GM18907 (cell line): Measurements from ENCODE around the gene PLA2G2F.

Experiments used
- ATAC-seq: cut with Tn5 transposase; IDR thresholded peaks from one replicate; pipeline ENCODE4 v1.9.1; 2021; ENCODE audit warnings: mild to moderate bottlenecking, moderate library complexity; ENCODE audit not compliant: unreplicated experiment

Gene PLA2G2F

DNA sequence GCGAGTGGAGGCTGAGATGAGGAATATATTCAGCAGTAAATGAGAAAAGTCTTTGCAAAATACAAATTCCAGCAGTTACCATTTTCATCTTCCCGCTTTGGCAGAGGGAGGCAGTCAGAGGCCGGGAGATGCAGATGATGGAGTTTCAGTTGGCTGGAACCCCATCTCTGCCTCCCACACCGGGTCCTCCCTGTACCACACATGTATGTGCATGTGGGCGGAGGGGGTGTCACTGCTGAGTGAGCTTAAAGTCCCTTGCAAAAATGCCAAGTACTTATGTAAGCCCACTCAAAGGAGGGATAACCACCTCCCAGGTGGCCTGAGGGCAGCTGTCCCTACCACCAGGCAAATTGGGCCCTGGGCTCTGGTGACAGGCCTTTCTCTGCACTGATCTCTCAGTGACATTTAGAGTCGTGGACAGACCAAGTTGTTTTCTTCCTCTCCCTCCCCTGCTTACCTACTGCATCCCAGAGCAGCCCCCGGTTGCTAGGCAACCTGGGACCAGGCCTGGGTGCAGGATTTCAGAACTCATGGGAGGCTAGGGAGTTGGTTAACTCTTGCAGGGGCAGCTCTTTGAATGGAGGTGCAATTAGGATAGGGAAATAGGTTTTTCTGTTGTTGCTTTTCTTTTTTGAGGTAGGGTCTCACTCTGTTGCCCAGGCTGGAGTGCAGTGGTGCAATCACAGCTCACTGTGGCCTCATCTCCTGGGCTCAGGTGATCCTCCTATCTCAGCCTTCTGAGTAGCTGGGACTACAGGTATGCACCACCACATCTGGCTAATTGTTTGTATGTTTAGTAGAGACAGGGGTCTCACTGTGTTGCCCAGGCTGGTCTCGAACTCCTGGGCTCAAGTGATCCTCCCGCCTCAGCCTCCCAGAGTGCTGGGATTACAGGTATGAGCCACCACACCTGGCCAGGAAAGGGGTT, 29.7 kb downstream of the PLA2G2F start:
- ATAC-seq, result no peak

GRCh38 chr1:20169932-20170331, 30.8 kb downstream of the PLA2G2F start:
- no peak for ATAC-seq

DNA sequence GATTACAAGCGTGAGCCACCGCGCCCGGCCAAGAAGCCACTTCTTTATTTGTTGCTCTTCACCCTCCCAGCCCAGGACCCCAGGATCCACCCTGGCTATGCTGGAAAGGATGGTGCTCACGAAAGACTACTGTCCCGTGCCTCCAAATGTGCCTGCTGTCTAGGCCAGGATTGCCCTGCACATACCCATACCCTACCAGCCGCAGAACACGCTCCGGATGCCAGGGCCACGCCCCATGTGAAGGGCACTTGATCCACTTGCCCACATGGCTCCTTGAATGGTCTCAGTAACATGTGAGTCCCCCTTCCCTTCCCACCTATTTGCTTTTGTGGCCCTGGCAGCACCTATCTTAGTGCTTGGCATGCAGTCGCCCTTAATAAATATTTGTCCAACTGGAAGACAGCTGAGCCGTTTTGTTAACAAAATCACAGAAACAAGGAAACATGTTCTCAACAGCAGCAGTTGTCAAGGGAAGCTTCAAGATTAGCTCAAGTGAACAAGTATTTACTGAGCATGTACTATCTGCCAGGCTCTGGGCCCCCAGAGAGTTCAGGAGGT, 33.0 kb downstream of the PLA2G2F start:
- ATAC-seq, result no peak

- ATAC-seq, result no peak
Measured at GRCh38 chr1:20174937-20175666, 36.0 kb downstream of the PLA2G2F start.

- ATAC-seq, result no peak
Measured at GRCh38 chr1:20178634-20179370, 39.7 kb downstream of the PLA2G2F start.

DNA sequence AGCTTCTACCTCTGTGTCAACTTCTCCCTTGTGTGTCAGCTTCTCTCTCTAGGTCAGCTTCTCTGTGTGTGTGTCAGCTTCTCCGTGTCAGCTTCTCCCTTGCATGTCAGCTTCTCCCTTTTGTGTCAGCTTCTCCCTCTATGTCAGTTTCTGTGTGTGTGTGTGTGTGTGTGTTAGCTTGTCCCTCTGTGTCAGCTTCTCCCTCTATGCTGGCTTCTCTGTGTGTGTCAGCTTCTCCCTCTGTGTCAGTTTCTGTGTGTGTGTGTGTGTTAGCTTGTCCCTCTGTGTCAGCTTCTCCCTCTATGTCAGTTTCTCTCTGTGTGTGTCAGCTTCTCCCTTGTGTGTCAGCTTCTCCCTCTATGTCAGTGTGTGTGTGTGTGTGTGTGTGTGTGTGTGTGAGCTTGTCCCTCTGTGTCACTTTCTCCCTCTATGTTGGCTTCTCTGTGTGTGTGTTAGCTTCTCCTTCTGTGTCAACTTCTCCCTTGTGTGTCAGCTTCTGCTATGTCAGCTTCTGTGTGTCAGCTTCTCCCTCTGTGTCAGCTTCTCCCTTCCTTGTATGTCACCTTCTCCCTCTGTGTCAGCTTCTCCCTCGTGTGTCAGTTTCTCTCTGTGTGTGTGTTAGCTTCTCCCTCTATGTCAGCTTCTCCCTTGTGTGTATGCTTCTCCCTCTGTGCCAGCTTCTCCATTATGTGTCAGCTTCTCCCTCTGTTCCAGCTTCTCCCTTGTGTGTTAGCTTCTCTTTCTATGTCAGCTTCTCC, 40.4 kb downstream of the PLA2G2F start:
- no peak for ATAC-seq

GRCh38 chr1:20180129-20180843, 41.2 kb downstream of the PLA2G2F start:
- no peak for ATAC-seq

- no peak for ATAC-seq
Measured at GRCh38 chr1:20180844-20181207, 41.7 kb downstream of the PLA2G2F start.

GRCh38 chr1:20182415-20182814, 43.3 kb downstream of the PLA2G2F start:
- ATAC-seq, result no peak

GRCh38 chr1:20183035-20183434, 43.9 kb downstream of the PLA2G2F start:
- ATAC-seq, result no peak

- ATAC-seq, result no peak
Measured at GRCh38 chr1:20183616-20184271, 44.6 kb downstream of the PLA2G2F start.

- no peak for ATAC-seq
Measured at GRCh38 chr1:20184481-20184900, 45.4 kb downstream of the PLA2G2F start.

DNA sequence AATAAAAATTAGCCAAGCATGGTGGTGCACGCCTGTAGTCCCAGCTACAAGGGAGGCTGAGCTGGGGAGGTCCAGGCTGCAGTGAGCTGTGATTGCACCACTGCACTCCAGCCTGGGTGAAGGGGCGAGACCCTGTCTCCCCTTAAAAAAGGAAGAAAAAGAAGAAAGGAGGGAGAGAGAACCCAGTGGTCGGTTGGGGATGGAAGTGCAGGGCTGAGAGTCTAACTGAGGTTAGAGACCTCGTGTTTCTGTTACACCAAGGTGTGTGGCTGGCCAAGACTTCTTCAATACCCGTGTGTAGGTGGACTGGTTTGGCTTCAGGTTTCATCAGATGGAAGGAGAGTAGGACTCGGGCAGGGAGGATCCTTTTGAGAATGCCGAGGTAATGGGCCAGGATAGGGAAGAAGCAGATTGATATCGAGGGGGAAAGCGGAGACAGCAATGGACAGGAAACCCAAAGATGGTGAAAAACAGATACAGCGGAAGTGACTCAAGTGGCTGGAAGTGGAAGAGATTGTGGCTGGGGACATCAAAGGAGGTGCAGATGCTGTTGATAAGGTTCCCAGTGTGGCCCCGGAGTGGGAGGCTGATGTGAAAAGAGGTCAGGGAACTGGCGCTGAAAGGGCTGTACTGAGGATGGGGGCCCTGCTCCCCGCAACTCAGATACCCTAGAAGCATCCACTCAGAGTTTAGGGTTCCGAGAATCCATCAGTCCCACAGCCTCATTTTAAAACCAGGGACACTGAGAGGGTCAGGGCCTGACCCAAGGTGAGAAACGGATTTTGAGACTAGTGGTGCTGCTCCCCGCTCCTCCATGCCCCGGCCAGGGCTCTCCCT, 46.1 kb downstream of the PLA2G2F start:
- no peak for ATAC-seq

DNA sequence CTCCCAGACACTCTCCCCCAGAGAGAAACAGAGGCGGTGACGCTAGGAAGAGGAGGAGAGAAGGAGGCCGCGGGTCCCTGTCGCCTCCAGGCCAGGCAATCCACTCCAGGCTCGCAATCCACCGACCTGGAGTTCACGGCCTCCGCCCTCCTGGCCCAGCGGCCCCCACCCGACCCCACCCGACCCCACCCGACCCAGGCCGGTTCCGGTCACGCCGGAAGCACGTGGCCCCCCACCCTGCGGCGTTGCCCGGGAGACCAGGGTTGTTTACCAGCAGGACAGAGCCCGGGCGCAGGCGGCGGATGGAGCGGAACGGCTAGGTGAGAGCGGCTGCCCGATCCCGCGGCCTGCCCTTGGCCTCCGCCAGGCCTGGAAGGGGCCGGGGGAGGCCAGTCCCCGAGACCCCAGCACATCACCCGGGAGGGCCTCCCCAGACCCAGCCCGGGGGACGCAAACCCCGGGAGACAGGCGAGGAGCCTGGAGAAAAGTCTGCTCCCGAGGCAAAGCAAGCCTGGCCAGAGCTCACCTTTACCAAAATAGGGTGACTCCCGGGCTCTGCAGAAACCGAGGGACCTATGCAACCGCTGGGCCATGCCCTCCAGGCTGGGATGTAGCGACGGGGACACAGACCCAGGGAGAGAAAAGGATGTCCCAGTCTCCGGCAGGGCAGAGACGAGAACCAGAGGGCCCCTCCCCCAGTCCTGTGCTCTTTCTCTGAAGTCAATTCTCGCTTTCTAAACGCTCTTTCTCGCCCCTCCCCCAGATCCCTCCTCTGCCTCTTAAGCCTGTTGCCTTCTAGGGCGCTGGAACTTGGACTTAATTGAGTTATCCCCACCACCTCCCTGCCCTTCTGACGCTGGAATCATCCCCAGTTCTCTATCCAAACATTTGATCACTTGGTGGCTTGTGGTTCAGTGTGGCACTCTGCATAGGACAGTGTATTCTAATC, 47.0 kb downstream of the PLA2G2F start, which contains the start of the genes PLA2G2C and UBXN10:
Gene PLA2G2C (minus strand): TSS at position 685 of the 949 bp plus-strand sequence. CDS start 9,155 bp downstream, outside the sequence.
Gene UBXN10 (plus strand): TSS at position 263 of the 949 bp plus-strand sequence. CDS start 4,466 bp downstream, outside the sequence.
- no peak for ATAC-seq

DNA sequence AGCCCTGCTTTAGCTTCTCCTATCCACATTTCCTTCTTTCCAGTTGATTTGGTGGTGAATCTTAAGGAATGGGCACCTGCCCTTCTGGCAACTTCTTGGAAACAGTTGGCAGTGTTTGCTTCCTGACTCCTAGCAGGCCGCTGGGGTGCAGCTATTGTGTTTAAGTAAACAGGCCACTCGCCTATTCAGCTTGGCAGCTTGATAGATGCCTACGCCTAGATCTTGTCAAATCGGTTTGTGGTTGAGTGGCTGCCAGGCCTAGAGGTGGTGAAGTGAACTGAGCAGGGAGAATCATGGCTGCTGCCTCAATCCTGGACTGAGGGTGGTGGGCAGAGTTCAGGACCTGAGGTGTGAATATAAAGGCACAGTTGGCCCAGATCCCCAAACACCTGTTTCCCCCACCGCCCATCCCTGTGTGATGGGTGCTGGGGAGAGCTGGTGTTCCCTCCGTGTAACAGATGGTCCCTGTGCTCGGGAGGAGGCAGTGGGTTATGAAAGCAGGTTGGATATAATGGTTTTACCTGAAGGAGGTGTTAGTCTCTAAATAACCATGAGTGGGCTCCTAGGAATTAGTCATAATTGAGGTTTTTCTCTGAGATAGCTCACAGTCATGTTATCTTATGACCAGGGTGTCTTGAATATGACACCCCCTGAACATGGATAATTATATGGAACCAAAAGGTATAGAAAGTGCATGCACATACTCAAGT, 48.1 kb downstream of the PLA2G2F start:
- no peak for ATAC-seq

DNA sequence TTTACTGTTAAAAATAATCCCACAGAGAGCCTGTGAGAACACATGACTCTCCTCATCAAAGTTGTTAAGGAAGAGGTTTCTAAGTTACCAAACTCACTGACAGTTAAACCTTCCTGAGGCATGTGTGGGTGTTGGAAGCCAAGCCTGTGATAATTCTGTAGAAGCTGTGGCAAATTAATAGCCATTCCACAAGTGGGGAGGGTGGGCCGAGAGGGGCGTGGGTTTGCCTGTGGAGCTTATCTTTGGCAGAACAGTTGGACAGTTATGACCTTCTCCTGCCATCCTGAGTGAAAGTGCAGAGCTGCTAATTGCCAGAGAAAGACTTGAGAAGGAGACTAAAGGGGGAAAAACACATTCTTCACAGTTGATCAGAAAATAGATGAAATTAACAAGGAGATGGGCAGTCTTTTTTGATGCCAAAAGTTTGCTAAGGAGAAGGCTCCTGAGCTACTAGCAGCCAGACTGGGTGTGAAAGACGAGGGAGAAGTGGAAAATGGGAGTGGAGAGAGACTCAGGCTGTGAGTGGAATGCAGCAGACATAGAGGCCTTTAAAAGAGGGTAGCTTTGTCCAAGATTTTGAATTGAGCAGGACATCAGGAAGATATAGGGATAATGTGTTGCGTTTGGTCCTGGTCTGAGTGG, 48.8 kb downstream of the PLA2G2F start:
- no peak for ATAC-seq
